Liver (tissue), 9 donors: ENCODE data around the gene POLL. TPM values are rescaled to one million over a fixed set of nuclear protein-coding genes. Genes with fewer than 3 reads are reported as not detected.

Source experiments
- DNase-seq: peaks from one replicate; pipeline ENCODE4 v3.0.0-alpha.2; 2017; ENCODE audit warnings: low spot score
- H3K27ac ChIP-seq, 2 donors: one replicate each; pipeline ENCODE4 v1.7.0; 2013; ENCODE audit warnings: inconsistent platforms in 2 of 2, low read length in 2 of 2, control low read depth in 1 of 2, low read depth in 1 of 2, mild to moderate bottlenecking in 1 of 2
- H3K27me3 ChIP-seq, 4 donors: one replicate each; pipeline versions ENCODE4 v1.6.1 to v1.7.0; 2013; ENCODE audit warnings: low read length in 3 of 4, inconsistent platforms in 1 of 4, mild to moderate bottlenecking in 1 of 4, moderate library complexity in 1 of 4; ENCODE audit not compliant: control insufficient read depth in 4 of 4, insufficient read depth in 4 of 4
- H3K36me3 ChIP-seq, 4 donors: one replicate each; pipeline versions ENCODE4 v1.6.1 to v1.7.0; 2013; ENCODE audit warnings: low read length in 3 of 4, mild to moderate bottlenecking in 3 of 4, low read depth in 1 of 4, moderate library complexity in 1 of 4; ENCODE audit not compliant: control insufficient read depth in 4 of 4, insufficient read depth in 3 of 4
- H3K4me1 ChIP-seq, 4 donors: one replicate each; pipeline versions ENCODE4 v1.6.1 to v1.7.0; 2013; ENCODE audit warnings: low read length in 3 of 4, mild to moderate bottlenecking in 3 of 4, moderate library complexity in 1 of 4; ENCODE audit not compliant: control insufficient read depth in 4 of 4, insufficient read depth in 4 of 4
- H3K4me3 ChIP-seq, 3 donors: one replicate each; pipeline versions ENCODE4 v1.6.1 to v1.7.0; 2013; ENCODE audit warnings: low read length in 3 of 3, control low read depth in 1 of 3, low read depth in 1 of 3, mild to moderate bottlenecking in 1 of 3
- H3K9ac ChIP-seq, 2 donors: one replicate each; pipeline ENCODE4 v1.7.0; 2013; ENCODE audit warnings: low read length in 2 of 2, mild to moderate bottlenecking in 2 of 2, moderate library complexity in 2 of 2, control low read depth in 1 of 2, low read depth in 1 of 2
- H3K9me3 ChIP-seq, 4 donors: one replicate each; pipeline versions ENCODE4 v1.6.1 to v1.7.0; 2013; ENCODE audit warnings: low read length in 3 of 4; ENCODE audit not compliant: control insufficient read depth in 4 of 4
- EGR1 ChIP-seq, 2 donors: IDR thresholded peaks; 2 replicates each; pipeline ENCODE4 v1.6.1; 2016 to 2018; ENCODE audit warnings: antibody characterized with exemption in 2 of 2, low read depth in 2 of 2
- FOXA1 ChIP-seq: IDR thresholded peaks from 2 replicates; pipeline ENCODE4 v1.6.1; 2016; ENCODE audit warnings: antibody characterized with exemption
- FOXA2 ChIP-seq: IDR thresholded peaks from 2 replicates; pipeline ENCODE4 v1.6.1; 2016; ENCODE audit warnings: antibody characterized with exemption
- GABPA ChIP-seq, 2 donors: IDR thresholded peaks in 1 of 2; conservative IDR thresholded peaks in 1 of 2; 2 replicates each; pipeline ENCODE4 v1.6.1; 2016; ENCODE audit warnings: antibody characterized with exemption in 2 of 2, mild to moderate bottlenecking in 1 of 2, moderate library complexity in 1 of 2
- HNF4A ChIP-seq, 2 donors: conservative IDR thresholded peaks; 2 replicates each; pipeline ENCODE4 v1.6.1; 2016; ENCODE audit warnings: antibody characterized with exemption in 2 of 2, mild to moderate bottlenecking in 2 of 2
- HNF4G ChIP-seq: IDR thresholded peaks from 2 replicates; pipeline ENCODE4 v1.6.1; 2016; ENCODE audit warnings: antibody characterized with exemption
- JUND ChIP-seq, 2 donors: IDR thresholded peaks; 2 replicates each; pipeline ENCODE4 v1.6.1; 2016; ENCODE audit warnings: antibody characterized with exemption in 2 of 2
- RAD21 ChIP-seq, 2 donors: IDR thresholded peaks; 2 replicates each; pipeline ENCODE4 v1.6.1; 2016; ENCODE audit warnings: antibody characterized with exemption in 2 of 2, mild to moderate bottlenecking in 2 of 2
- RXRA ChIP-seq, 2 donors: IDR thresholded peaks; 2 replicates each; pipeline ENCODE4 v1.6.1; 2017 to 2018; ENCODE audit warnings: antibody characterized with exemption in 2 of 2, mild to moderate bottlenecking in 1 of 2
- SP1 ChIP-seq: IDR thresholded peaks from 2 replicates; pipeline ENCODE4 v1.6.1; 2018; ENCODE audit warnings: antibody characterized with exemption, mild to moderate bottlenecking
- TAF1 ChIP-seq: conservative IDR thresholded peaks from 2 replicates; pipeline ENCODE4 v1.6.1; 2016; ENCODE audit warnings: antibody characterized with exemption, mild to moderate bottlenecking
- YY1 ChIP-seq: IDR thresholded peaks from 2 replicates; pipeline ENCODE4 v1.6.1; 2016; ENCODE audit warnings: antibody characterized with exemption, mild to moderate bottlenecking
- WGBS: extraction: QIAGEN DNeasy Blood & Tissue Kit; methylation state at CpG from one replicate; pipeline ENCODE4 v1.1.7; 2013; 5-methylcytosine and 5-hydroxymethylcytosine counted together
- polyA plus RNA-seq, 2 donors: library from polyadenylated mRNA; stranded (reverse) in 1 of 2; unstranded in 1 of 2; fragments of 200-250 nt in 1 of 2; fragments of >200 nt in 1 of 2; fragmentation: Nextera tagmentation in 1 of 2; extraction: Ambion mirVana in 1 of 2; gene quantifications; one replicate each; pipeline versions ENCODE4 v1.2.1 to v1.2.3, GENCODE V29; 2013 to 2015
- total RNA-seq, 2 donors: library from RNA; depleted of rRNA; stranded (reverse); fragments of >200 nt; gene quantifications; one replicate each; pipeline ENCODE4 v1.2.3, GENCODE V29; 2014
- TF ChIP-seq, protein P1 (sequence below): IDR thresholded peaks from 2 replicates; pipeline ENCODE4 v1.6.1; 2016; ENCODE audit warnings: antibody characterized with exemption
- TF ChIP-seq, protein P2 (sequence below): IDR thresholded peaks from 2 replicates; pipeline ENCODE4 v1.6.1; 2016; ENCODE audit warnings: antibody characterized with exemption
- TF ChIP-seq, protein P3 (sequence below): IDR thresholded peaks from 2 replicates; pipeline ENCODE4 v1.6.1; 2016; ENCODE audit warnings: antibody characterized with exemption
- TF ChIP-seq, protein P4 (sequence below): fragments of 150-350 bp; IDR thresholded peaks from 2 replicates; pipeline ENCODE4 v1.5.1; 2017; ENCODE audit warnings: improper control_type of control experiment, low read depth, low read length; ENCODE audit not compliant: missing input control
- TF ChIP-seq, protein P5 (sequence below): IDR thresholded peaks from 2 replicates; pipeline ENCODE4 v1.6.1; 2016; ENCODE audit warnings: antibody characterized with exemption, mild to moderate bottlenecking
- donor health status: healthy.
- donor health status: healthy.
- donor health status: healthy.
- donor health status: healthy.
- donor health status: healthy.

The POLL gene
- total and polyA plus RNA-seq, 4 donors: 8.8 to 13.0 (median 10.3) TPM

DNA sequence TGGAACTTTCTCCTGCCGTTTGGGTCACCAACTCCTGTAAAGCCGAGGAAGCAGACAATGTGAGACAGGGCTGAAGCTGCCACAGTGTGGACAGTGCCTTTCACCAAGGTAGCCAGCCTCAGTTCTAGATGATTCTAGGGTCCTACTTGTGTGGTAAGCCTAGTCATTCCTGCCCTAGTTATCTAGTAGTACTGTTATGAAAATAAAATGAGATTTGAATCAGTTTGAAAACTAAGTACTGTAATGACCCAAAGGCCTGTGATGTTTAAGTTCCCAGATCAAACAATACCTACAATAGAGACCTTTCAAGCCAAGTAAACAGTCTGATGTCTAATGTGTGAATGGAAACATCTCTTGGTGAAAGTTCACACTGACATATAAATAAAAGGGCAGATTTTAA, 37.1 kb downstream of the POLL start:
- Histone ChIP-seq H3K27ac (no peak overlapping the region), H3K36me3 (peaks cover 0 to 23% (median 2%) of the 10 kb centered on the region in 4 donors)

DNA sequence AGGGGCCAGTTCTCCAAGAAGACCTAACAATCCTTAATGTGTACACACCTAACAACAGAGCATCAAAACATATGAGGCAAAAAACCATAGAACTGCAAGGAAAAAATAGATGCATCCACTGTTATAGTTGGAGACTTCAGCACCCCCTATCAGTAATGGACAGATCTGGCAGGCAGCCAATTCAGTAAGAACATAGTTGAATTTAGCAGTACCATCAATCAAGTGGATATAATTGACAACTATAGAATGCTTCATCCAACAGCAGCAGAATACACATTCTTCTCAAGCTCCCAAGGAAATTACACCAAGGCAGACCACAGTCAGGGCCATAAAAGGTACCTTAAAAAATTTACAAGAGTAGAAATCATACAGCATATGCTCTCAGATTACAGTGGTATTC, 42.2 kb downstream of the POLL start:
- Histone ChIP-seq H3K27ac (no peak overlapping the region), H3K9me3 (no peaks in the 10 kb centered on the region), H3K36me3 (peaks cover 0 to 4% (median 3%) of the 10 kb centered on the region in 4 donors), H3K9ac (no peak overlapping the region), H3K4me1 (no peaks in the 10 kb centered on the region), H3K4me3 (no peak overlapping the region), H3K27me3 (no peaks in the 10 kb centered on the region)
- no peak for DNase-seq
- TF ChIP-seq, protein P1, sequence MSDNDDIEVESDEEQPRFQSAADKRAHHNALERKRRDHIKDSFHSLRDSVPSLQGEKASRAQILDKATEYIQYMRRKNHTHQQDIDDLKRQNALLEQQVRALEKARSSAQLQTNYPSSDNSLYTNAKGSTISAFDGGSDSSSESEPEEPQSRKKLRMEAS: no peak
- TF ChIP-seq, protein P2, sequence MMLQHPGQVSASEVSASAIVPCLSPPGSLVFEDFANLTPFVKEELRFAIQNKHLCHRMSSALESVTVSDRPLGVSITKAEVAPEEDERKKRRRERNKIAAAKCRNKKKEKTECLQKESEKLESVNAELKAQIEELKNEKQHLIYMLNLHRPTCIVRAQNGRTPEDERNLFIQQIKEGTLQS: no peak
- TF ChIP-seq EGR1 (IDR thresholded peaks at IDR 0.05; ENCODE audit: low read depth in 2 of 2) (no peak), HNF4A (conservative IDR thresholded peaks at IDR 0.05) (no peak), SP1 (no peak)

More for the DNA sequence above, 37.1 kb downstream of the POLL start:
- 98% methylated on average over 2 of the region's 2 CpGs for WGBS
- H3K4me1 ChIP-seq: no peaks in the 10 kb centered on the region
- no peaks in the 10 kb centered on the region for H3K9me3 ChIP-seq
- H3K9ac ChIP-seq: no peak overlapping the region
- no peak overlapping the region for H3K4me3 ChIP-seq
- no peak for DNase-seq
- TF ChIP-seq HNF4G: no peak
- TF ChIP-seq, protein P3, sequence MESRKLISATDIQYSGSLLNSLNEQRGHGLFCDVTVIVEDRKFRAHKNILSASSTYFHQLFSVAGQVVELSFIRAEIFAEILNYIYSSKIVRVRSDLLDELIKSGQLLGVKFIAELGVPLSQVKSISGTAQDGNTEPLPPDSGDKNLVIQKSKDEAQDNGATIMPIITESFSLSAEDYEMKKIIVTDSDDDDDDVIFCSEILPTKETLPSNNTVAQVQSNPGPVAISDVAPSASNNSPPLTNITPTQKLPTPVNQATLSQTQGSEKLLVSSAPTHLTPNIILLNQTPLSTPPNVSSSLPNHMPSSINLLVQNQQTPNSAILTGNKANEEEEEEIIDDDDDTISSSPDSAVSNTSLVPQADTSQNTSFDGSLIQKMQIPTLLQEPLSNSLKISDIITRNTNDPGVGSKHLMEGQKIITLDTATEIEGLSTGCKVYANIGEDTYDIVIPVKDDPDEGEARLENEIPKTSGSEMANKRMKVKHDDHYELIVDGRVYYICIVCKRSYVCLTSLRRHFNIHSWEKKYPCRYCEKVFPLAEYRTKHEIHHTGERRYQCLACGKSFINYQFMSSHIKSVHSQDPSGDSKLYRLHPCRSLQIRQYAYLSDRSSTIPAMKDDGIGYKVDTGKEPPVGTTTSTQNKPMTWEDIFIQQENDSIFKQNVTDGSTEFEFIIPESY: no peak
- no peak for TF ChIP-seq GABPA (IDR thresholded peaks at IDR 0.05 in 1 of 2, conservative IDR thresholded peaks at IDR 0.05 in 1 of 2)
- no peak for TF ChIP-seq RAD21 (IDR thresholded peaks at IDR 0.05)
- TF ChIP-seq EGR1 (IDR thresholded peaks at IDR 0.05; ENCODE audit: low read depth in 2 of 2): no peak
- no peak for TF ChIP-seq JUND (IDR thresholded peaks at IDR 0.05)
- H3K27me3 ChIP-seq: no peaks in the 10 kb centered on the region

DNA sequence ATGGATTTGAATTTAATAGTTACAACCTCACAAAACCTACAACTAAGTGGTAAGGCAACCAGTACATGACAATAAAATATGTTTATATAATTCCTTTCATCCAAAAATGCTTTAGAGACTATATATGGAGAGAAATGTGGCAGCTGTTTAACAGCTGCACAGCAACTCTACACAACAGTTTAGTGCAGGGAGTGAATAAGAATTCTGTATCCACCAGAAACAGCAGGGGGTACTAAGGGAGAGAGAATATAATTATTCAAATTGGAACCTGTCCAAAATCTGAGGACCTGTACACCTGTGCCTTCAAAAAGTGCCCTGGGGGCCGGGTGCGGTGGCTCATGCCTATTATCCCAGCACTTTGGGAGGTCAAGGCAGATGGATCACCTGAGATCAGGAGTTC, 49.6 kb downstream of the POLL start:
- peaks cover 2 to 11% (median 6%) of the 10 kb centered on the region in 4 donors for H3K36me3 ChIP-seq
- H3K9ac ChIP-seq: no peak overlapping the region
- WGBS: 97% methylated on average over 2 of the region's 2 CpGs
- no peak overlapping the region for H3K27ac ChIP-seq
- H3K4me1 ChIP-seq: no peaks in the 10 kb centered on the region
- H3K9me3 ChIP-seq: no peaks in the 10 kb centered on the region
- H3K4me3 ChIP-seq: no peak overlapping the region
- no peak for DNase-seq
- H3K27me3 ChIP-seq: no peaks in the 10 kb centered on the region
- TF ChIP-seq, protein P4, sequence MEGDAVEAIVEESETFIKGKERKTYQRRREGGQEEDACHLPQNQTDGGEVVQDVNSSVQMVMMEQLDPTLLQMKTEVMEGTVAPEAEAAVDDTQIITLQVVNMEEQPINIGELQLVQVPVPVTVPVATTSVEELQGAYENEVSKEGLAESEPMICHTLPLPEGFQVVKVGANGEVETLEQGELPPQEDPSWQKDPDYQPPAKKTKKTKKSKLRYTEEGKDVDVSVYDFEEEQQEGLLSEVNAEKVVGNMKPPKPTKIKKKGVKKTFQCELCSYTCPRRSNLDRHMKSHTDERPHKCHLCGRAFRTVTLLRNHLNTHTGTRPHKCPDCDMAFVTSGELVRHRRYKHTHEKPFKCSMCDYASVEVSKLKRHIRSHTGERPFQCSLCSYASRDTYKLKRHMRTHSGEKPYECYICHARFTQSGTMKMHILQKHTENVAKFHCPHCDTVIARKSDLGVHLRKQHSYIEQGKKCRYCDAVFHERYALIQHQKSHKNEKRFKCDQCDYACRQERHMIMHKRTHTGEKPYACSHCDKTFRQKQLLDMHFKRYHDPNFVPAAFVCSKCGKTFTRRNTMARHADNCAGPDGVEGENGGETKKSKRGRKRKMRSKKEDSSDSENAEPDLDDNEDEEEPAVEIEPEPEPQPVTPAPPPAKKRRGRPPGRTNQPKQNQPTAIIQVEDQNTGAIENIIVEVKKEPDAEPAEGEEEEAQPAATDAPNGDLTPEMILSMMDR: no peak
- TF ChIP-seq, protein P3: no peak
- TF ChIP-seq YY1: no peak
- TF ChIP-seq, protein P2: no peak
- TF ChIP-seq, protein P5, sequence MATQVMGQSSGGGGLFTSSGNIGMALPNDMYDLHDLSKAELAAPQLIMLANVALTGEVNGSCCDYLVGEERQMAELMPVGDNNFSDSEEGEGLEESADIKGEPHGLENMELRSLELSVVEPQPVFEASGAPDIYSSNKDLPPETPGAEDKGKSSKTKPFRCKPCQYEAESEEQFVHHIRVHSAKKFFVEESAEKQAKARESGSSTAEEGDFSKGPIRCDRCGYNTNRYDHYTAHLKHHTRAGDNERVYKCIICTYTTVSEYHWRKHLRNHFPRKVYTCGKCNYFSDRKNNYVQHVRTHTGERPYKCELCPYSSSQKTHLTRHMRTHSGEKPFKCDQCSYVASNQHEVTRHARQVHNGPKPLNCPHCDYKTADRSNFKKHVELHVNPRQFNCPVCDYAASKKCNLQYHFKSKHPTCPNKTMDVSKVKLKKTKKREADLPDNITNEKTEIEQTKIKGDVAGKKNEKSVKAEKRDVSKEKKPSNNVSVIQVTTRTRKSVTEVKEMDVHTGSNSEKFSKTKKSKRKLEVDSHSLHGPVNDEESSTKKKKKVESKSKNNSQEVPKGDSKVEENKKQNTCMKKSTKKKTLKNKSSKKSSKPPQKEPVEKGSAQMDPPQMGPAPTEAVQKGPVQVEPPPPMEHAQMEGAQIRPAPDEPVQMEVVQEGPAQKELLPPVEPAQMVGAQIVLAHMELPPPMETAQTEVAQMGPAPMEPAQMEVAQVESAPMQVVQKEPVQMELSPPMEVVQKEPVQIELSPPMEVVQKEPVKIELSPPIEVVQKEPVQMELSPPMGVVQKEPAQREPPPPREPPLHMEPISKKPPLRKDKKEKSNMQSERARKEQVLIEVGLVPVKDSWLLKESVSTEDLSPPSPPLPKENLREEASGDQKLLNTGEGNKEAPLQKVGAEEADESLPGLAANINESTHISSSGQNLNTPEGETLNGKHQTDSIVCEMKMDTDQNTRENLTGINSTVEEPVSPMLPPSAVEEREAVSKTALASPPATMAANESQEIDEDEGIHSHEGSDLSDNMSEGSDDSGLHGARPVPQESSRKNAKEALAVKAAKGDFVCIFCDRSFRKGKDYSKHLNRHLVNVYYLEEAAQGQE: no peak
- no peak for TF ChIP-seq RXRA (IDR thresholded peaks at IDR 0.05)
- no peak for TF ChIP-seq TAF1
- no peak for TF ChIP-seq GABPA (IDR thresholded peaks at IDR 0.05 in 1 of 2, conservative IDR thresholded peaks at IDR 0.05 in 1 of 2)
- TF ChIP-seq JUND (IDR thresholded peaks at IDR 0.05): no peak
- no peak for TF ChIP-seq RAD21 (IDR thresholded peaks at IDR 0.05)
- no peak for TF ChIP-seq FOXA2
- TF ChIP-seq, protein P1: no peak
- no peak for TF ChIP-seq FOXA1
- TF ChIP-seq HNF4A (conservative IDR thresholded peaks at IDR 0.05): no peak
